ENCODE data around the gene RASGRP1. TPM values are rescaled to one million over a fixed set of nuclear protein-coding genes. Genes with fewer than 3 reads are reported as not detected.
A peak's percentile ranks its signal among the peaks of the same experiment; 100 is the strongest.

Gene RASGRP1
- total and polyA plus RNA-seq, 2 donors (not counting 1 experiment from before 2014, with no cell fraction given) = 17.7 to 24.7 TPM

- no peaks in the 10 kb centered on the region for H3K27me3 Mint-ChIP-seq
Observed at GRCh38 chr15:38600236-38600635, 35.6 kb upstream of the RASGRP1 start.

GRCh38 chr15:38598749-38599148 is 34.1 kb upstream of the RASGRP1 start:
- no peak overlapping the region for H3K9ac ChIP-seq (ENCODE audit: low read length)
- peaks cover 14% of the 10 kb centered on the region for H3K4me1 Mint-ChIP-seq
- intact Hi-C loops (cut with micrococcal nuclease) = no loop called here
- peaks cover 8 to 12% of the 10 kb centered on the region in 2 donors for H3K4me1 ChIP-seq (ENCODE audit: control insufficient read depth in 2 of 2, insufficient read depth in 2 of 2, low read length in 2 of 2)
- POLR2A ChIA-PET = no interaction called here
- TF ChIP-seq, protein P1, sequence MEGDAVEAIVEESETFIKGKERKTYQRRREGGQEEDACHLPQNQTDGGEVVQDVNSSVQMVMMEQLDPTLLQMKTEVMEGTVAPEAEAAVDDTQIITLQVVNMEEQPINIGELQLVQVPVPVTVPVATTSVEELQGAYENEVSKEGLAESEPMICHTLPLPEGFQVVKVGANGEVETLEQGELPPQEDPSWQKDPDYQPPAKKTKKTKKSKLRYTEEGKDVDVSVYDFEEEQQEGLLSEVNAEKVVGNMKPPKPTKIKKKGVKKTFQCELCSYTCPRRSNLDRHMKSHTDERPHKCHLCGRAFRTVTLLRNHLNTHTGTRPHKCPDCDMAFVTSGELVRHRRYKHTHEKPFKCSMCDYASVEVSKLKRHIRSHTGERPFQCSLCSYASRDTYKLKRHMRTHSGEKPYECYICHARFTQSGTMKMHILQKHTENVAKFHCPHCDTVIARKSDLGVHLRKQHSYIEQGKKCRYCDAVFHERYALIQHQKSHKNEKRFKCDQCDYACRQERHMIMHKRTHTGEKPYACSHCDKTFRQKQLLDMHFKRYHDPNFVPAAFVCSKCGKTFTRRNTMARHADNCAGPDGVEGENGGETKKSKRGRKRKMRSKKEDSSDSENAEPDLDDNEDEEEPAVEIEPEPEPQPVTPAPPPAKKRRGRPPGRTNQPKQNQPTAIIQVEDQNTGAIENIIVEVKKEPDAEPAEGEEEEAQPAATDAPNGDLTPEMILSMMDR (IDR thresholded peaks at IDR 0.05) = no peak
- no peak for TF ChIP-seq EZH2 (IDR thresholded peaks at IDR 0.05; ENCODE audit: borderline replicate concordance, insufficient read depth, low read depth, low read length, poor library complexity, severe bottlenecking)
- no peaks in the 10 kb centered on the region for H3K9me3 Mint-ChIP-seq (ENCODE audit: insufficient read depth)
- no peaks in the 10 kb centered on the region for H3K9me3 ChIP-seq (ENCODE audit: control extremely low read depth in 1 of 3, control insufficient read depth in 2 of 3, insufficient read depth in 1 of 3, low read length in 2 of 3)
- H3K27me3 Mint-ChIP-seq = no peaks in the 10 kb centered on the region
- H3K27ac ChIP-seq (ENCODE audit: low read length in 2 of 2) = no peak overlapping the region
- 40% methylated on average over 1 of the region's 2 CpGs for WGBS (ENCODE audit: insufficient coverage)
- H3K4me3 ChIP-seq (ENCODE audit: control extremely low read depth in 1 of 5, extremely low read depth in 1 of 5, insufficient read depth in 1 of 5, low read depth in 2 of 5, low read length in 4 of 5) = no peak overlapping the region
- H4K20me1 ChIP-seq (ENCODE audit: control insufficient read depth, insufficient read depth, low read length, poor library complexity, severe bottlenecking) = no peaks in the 10 kb centered on the region
- CTCF ChIA-PET = interaction anchor here (0.9 to 3.4 kb wide), 5 partner anchors 35 to 101 kb away, joined by 3 to 14 read pairs (median 4); partner anchors contain the start of gene RASGRP1
- H3K4me3 Mint-ChIP-seq = no peak overlapping the region
- DNase-seq (no peak), ATAC-seq (ENCODE audit: low read depth) (peak; percentile 36)
- H3K79me2 ChIP-seq (ENCODE audit: control insufficient read depth, insufficient read depth, low read length) = no peaks in the 10 kb centered on the region
- H3K4me2 ChIP-seq (replicated peaks; ENCODE audit: low read depth, low read length, poor library complexity, severe bottlenecking) = no peak overlapping the region
- peak overlapping the region; percentile 34 for H3K27ac Mint-ChIP-seq
- no peaks in the 10 kb centered on the region for H3K27me3 ChIP-seq (replicated peaks in 1 of 4; ENCODE audit: control extremely low read depth in 1 of 4, control insufficient read depth in 3 of 4, insufficient read depth in 4 of 4, low read length in 3 of 4)
- H2AFZ ChIP-seq (ENCODE audit: insufficient read depth, low read depth, low read length, poor library complexity, severe bottlenecking) = no peak overlapping the region
- no peaks in the 10 kb centered on the region for H3K36me3 ChIP-seq (replicated peaks in 1 of 2; ENCODE audit: control extremely low read depth in 1 of 2, control insufficient read depth in 1 of 2, extremely low read depth in 1 of 2, insufficient read depth in 2 of 2, low read length in 1 of 2)

More at GRCh38 chr15:38600236-38600635, 35.6 kb upstream of the RASGRP1 start:
- no peaks in the 10 kb centered on the region for H3K36me3 ChIP-seq (replicated peaks in 1 of 2; ENCODE audit: control extremely low read depth in 1 of 2, control insufficient read depth in 1 of 2, extremely low read depth in 1 of 2, insufficient read depth in 2 of 2, low read length in 1 of 2)
- Mint-ChIP-seq H3K4me1 (peaks cover 21% of the 10 kb centered on the region), H3K4me3 (no peak overlapping the region), H3K9me3 (ENCODE audit: insufficient read depth) (no peaks in the 10 kb centered on the region), H3K27ac (no peak overlapping the region)
- H3K4me2 ChIP-seq (replicated peaks; ENCODE audit: low read depth, low read length, poor library complexity, severe bottlenecking) = no peak overlapping the region
- ChIA-PET CTCF (interaction anchor here (1.1 to 3.4 kb wide), 2 partner anchors 9 to 37 kb away, joined by 3 to 14 read pairs; partner anchors contain the start of gene RASGRP1), POLR2A (no interaction called here)
- no peak for DNase-seq
- no CpG with 5 or more reads among the region's 2 CpGs for WGBS (ENCODE audit: insufficient coverage)
- H3K4me3 ChIP-seq (ENCODE audit: control extremely low read depth in 1 of 5, extremely low read depth in 1 of 5, insufficient read depth in 1 of 5, low read depth in 2 of 5, low read length in 4 of 5) = no peak overlapping the region
- H3K27me3 ChIP-seq (replicated peaks in 1 of 4; ENCODE audit: control extremely low read depth in 1 of 4, control insufficient read depth in 3 of 4, insufficient read depth in 4 of 4, low read length in 3 of 4) = no peaks in the 10 kb centered on the region
- H3K27ac ChIP-seq (ENCODE audit: low read length in 2 of 2) = no peak overlapping the region
- intact Hi-C loops (cut with micrococcal nuclease) = loop anchor here (5.0 kb wide), 1 partner anchor 42 kb away; no protein-coding TSS in a partner anchor
- no peak for ATAC-seq (ENCODE audit: low read depth)
- TF ChIP-seq, protein P1 (IDR thresholded peaks at IDR 0.05) = no peak
- no peak for TF ChIP-seq EZH2 (IDR thresholded peaks at IDR 0.05; ENCODE audit: borderline replicate concordance, insufficient read depth, low read depth, low read length, poor library complexity, severe bottlenecking)
- no peak overlapping the region for H3K9ac ChIP-seq (ENCODE audit: low read length)
- H3K79me2 ChIP-seq (ENCODE audit: control insufficient read depth, insufficient read depth, low read length) = no peaks in the 10 kb centered on the region
- H2AFZ ChIP-seq (ENCODE audit: insufficient read depth, low read depth, low read length, poor library complexity, severe bottlenecking) = no peak overlapping the region
- no peaks in the 10 kb centered on the region for H3K9me3 ChIP-seq (ENCODE audit: control extremely low read depth in 1 of 3, control insufficient read depth in 2 of 3, insufficient read depth in 1 of 3, low read length in 2 of 3)
- peaks cover 8 to 15% of the 10 kb centered on the region in 2 donors for H3K4me1 ChIP-seq (ENCODE audit: control insufficient read depth in 2 of 2, insufficient read depth in 2 of 2, low read length in 2 of 2)
- H4K20me1 ChIP-seq (ENCODE audit: control insufficient read depth, insufficient read depth, low read length, poor library complexity, severe bottlenecking) = no peaks in the 10 kb centered on the region

Data from B cell (primary cell).